GM18867 (cell line): ENCODE results near the gene PACS2.
"Not testable (repeated sequence)": the region's sequence is repeated elsewhere in the genome, so short reads cannot be mapped to it uniquely, and the experiment has no call there.

ENCODE experiments used
- ATAC-seq: cut with Tn5 transposase; IDR thresholded peaks from one replicate; pipeline ENCODE4 v1.9.1; 2021; ENCODE audit warnings: mild to moderate bottlenecking, moderate library complexity; ENCODE audit not compliant: unreplicated experiment

PACS2 gene

DNA sequence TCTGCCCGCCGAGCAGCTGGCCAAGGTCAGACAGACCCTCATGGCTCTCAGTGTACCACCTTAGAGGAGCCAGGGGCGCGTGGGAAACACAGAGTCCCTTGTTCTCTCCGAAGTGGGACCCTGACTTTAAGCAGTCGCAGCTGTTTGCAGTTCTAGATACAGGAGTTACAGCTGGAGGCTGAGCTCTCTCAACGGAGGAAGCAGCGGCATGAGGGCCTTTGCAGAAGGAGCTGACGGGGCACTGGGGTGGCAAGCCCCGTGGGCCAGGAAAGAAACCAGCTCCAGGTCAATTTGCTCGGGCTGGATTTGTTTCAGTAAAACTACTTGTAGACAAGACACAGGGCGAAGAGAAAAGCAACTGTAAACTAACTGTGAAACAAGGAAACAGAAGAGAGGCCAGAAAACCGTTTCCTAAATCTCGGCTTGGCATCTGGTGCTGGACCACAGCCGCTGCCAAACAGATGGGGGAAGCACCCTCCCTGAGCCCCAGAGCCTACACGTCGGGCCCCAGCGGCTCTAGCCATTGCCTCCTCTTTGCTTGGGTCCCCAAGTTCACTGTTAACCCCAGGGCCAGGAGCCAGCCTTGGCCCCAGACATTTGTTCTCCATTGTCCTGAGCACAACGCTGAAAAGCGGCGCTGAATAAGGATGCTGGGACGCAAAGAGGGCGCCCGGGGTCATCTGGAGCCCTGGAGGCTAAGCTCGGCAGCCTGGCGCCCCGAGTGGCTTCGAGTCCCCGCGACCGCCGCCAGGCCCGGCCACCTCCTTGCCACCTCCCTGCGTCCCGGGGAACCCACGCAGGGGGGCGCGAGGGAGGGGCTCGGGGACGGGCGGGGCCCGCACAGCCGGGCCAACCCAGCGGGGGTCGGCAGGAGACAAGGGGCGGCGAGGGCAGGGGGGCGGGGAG, 914 bp upstream of the PACS2 start:
- peak; percentile 5 for ATAC-seq

GRCh38 chr14:105315211-105315721, 718 bp downstream of the PACS2 start:
- ATAC-seq: peak; percentile 13

- ATAC-seq: no peak
Observed at GRCh38 chr14:105315941-105316576, 1.5 kb downstream of the PACS2 start.

- ATAC-seq: no peak
Observed at GRCh38 chr14:105316577-105316941, 2.0 kb downstream of the PACS2 start.

GRCh38 chr14:105316968-105317510, 2.5 kb downstream of the PACS2 start:
- no peak for ATAC-seq

- ATAC-seq: no peak
Observed at GRCh38 chr14:105317546-105317945, 3.0 kb downstream of the PACS2 start.

GRCh38 chr14:105322791-105323556, 8.4 kb downstream of the PACS2 start:
- ATAC-seq: no peak

DNA sequence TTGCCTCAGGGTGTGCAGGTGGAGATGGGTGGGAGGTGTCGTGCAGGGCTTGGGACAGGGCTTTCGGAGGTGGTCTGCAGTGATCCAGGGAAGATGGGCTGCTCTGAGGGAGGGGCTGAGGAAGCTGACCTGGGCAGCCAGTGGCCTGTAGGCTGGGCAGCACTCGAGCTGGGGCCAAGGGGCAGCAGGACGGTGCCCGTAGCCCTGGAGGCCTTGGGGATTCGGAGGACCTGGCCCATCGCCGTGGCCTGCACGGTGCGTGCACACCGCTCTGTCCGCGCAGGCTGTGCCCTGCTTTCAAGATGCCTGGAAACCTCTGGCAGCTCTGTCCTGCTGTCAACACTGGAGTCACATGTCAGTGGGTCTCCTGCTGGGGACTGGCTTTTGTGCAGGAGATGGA, 9.1 kb downstream of the PACS2 start:
- ATAC-seq: no peak

GRCh38 chr14:105324080-105324778, 9.7 kb downstream of the PACS2 start:
- ATAC-seq: no peak

GRCh38 chr14:105324871-105325270, 10.3 kb downstream of the PACS2 start:
- ATAC-seq: no peak

- ATAC-seq: no peak
Observed at GRCh38 chr14:105325303-105325702, 10.8 kb downstream of the PACS2 start.

DNA sequence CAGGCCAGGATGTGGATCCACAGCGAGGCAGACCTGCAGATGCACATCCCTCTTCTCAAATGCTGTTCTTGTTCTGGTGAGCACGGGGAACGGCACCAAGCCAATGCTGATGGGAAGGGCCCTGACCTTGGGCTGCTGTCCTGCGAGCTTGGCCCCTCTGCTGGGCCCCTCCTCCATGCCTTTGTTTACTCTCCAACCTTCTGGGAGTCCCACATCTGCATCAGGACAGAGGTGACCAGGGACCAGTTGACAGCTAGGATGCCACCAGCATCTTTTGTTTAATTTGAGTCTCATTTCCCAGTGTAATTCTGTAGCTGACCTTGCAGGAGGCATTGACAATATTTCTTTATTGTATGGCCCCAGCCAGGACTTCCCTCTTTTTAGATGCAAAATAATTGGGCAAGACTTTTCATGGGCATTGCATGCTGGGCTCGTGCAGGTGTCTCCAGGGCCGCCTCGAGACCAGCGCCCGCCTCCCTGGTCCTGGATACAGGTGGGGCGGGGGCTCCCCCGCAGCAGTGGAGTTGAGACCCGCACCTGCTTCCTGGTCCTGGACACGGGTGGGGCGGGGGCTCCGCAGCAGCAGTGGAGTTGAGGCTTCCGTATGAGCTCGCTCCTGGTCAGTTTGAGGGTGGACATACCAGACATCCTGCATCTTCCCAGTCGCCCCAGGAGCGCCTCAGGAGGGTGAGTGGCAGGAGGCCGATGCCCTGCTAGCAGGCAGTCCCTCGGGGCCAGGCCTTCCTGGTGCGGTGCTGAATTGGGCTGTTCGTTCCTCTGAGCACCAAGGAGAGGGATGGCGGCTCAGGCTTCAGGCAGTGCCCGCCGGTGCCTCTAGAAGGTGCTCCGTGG, 11.4 kb downstream of the PACS2 start:
- ATAC-seq: no peak

GRCh38 chr14:105326568-105326867, 12.0 kb downstream of the PACS2 start:
- ATAC-seq: no peak

DNA sequence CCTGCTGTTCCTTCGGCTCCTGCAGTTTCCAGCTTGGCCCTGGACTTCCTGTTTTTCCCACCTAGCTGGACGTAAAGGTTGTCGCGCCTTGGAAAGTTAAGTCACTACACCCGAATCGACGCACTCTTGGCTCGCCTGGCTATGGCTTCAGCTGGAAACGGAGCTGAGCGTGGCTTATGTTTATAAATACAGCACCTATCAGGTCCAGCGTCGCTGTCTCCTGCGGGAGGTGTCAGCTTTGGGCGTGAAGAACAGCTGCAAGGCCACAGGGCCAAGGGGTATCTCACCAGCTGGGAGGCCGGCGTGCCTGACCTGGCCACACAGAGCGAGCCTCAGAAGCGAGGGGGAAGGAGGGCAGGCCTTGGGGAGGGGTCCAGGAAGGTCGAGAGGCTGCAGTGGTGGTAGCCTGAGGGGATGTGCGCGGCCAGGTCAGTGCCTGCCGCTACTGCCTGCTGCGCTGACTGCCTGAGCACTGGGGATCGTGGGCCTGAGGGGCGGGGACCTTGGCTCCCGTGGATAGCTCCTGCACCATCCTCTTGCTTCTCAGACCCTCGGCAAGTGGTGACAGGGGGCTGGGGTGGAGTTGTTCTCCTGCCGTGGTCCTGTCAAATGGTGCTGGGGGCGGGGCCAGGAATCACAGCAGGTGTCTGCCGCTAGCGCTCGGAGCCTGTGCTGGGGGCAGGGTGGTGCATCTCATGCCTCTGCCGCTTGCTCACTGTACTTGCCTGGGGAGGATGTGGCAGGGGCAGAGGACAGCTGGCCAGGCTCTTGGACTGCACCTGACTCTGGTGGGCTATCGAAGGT, 12.5 kb downstream of the PACS2 start:
- no peak for ATAC-seq

DNA sequence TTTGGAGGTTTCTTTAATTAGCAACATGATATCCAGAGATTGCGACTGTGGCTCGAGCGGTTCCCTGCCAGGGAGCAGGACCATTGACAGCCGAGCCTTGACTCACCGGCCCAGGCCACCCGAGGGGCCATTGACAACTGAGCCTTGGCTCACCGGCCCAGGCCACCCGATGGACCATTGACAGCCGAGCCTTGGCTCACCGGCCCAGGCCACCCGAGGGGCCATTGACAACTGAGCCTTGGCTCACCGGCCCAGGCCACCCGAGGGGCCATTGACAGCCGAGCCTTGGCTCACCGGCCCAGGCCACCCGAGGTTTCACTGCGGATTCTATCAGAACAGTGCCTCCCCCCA, 13.1 kb downstream of the PACS2 start:
- ATAC-seq: not testable (repeated sequence)

GRCh38 chr14:105328070-105328677, 13.6 kb downstream of the PACS2 start:
- ATAC-seq: no peak

- ATAC-seq: no peak
Observed at GRCh38 chr14:105328678-105329390, 14.3 kb downstream of the PACS2 start.
